NOMO-1 treated with dmso at 0.1 percent for 144 hours (cell line): ENCODE results near the gene OR52E6.

Source experiments
- DNase-seq: peaks from one replicate; lab custom pipeline; 2025; ENCODE audit not compliant: unreplicated experiment; lab: John Stamatoyannopoulos, UW

Gene OR52E6

GRCh38 chr11:5803982-5804381 is 37.7 kb downstream of the OR52E6 start:
- no peak for DNase-seq

- no peak for DNase-seq
Measured at GRCh38 chr11:5796541-5796940, 45.2 kb downstream of the OR52E6 start.

GRCh38 chr11:5791165-5791564 is 50.5 kb downstream of the OR52E6 start, which contains the start of gene OR52N1:
TSS of gene OR52N1 (minus strand) at chr11:5791265. CDS start at chr11:5788816, 2,449 bp downstream.
- no peak for DNase-seq
